DMS153 treated with DMSO at 0.1 percent for 48 hours (cell line): ENCODE results near the gene SPOCK3.
"Not testable (repeated sequence)": the region's sequence is repeated elsewhere in the genome, so short reads cannot be mapped to it uniquely, and the experiment has no call there.

Experiments
- DNase-seq: peaks from one replicate; lab custom pipeline; 2025; ENCODE audit not compliant: unreplicated experiment; lab: John Stamatoyannopoulos, UW

Gene SPOCK3

DNA sequence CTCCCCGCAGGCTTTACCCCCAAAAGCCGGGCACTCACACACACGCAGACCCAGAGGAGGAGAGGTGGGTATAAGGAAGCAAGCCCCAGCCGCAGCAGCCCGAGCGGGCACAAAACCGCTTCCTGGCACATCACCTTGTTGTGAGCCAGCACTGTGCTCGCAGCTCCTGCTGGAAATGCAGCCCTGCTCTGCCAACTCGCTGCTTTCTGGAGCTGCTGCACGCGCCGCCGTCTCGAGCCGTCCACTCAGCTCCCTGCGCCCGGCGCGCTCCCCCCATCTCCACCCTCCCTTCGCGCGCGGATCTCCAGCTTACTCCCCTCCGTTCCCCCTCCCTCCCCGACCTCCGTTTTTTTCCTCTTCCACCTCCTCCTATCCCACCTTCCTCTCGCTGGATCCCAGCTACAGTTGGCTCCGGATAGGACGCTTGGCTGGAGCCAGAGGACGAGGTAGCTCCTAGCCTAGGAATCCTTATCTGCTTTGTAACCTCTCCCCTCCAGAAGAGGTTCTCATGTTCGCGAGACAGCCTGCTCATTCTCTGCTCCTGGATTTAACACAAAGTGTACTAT is at the start of gene SPOCK3:
TSS of gene SPOCK3 (minus strand) at position 179 of the 566 bp plus-strand sequence.
- peak; percentile 18 for DNase-seq

GRCh38 chr4:167282171-167282864 is 48.0 kb upstream of the SPOCK3 start:
- DNase-seq = no peak

DNA sequence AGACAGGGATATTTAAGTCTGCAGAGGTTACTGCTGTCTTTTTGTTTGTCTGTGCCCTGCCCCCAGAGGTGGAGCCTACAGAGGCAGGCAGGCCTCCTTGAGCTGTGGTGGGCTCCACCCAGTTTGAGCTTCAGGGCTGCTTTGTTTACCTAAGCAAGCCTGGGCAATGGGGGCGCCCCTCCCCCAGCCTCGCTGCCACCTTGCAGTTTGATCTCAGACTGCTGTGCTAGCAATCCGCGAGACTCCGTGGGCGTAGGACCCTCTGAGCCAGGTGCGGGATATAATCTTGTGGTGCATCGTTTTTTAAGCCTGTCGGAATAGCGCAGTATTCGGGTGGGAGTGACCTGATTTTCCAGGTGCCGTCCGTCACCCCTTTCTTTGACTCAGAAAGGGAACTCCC is 47.3 kb upstream of the SPOCK3 start:
- DNase-seq = not testable (repeated sequence)

DNA sequence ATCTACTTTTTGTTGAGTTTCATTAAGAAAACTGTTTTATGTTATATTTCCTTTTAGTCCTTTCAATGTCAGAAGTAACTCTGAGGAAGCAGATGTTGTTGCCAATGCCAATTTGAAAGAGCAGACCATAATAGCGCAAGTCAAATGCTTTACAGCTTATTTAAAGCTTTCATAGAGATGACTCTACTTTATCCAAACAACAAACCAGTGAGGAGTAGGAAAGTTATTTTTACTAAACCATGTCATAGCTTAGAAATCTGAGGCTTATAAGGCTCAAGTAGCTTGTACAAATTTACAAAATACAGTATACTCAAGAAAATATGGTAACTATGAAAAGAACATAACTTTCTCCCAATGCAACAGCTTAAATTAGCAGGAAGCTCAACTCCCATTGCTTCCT is 40.1 kb upstream of the SPOCK3 start:
- DNase-seq = no peak

GRCh38 chr4:167265231-167265630 is 30.9 kb upstream of the SPOCK3 start:
- no peak for DNase-seq

- DNase-seq = no peak
These were observed 14.0 kb upstream of the SPOCK3 start for GRCh38 chr4:167248271-167248670.

- DNase-seq = no peak
These were observed 5.3 kb upstream of the SPOCK3 start for GRCh38 chr4:167239627-167240026.

DNA sequence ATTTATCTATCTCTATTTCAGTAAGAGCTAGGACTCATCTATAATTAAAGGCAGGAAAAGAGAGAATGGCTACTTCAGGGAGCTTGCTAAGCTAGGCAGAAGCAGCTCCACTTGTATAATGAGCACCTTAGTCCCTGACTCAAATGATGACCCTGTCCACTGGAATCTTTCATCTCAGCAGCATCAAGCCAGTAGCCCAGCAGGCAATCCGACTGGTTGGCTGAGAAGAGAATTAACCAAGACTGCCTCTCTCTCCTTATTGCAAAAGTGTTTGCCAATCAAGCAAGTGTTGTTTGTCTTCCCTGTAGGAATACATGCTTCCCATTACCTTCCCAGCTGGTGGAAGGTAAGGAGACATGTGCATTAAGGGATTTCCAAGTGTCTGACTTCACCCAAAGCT is 3.9 kb upstream of the SPOCK3 start:
- no peak for DNase-seq

DNA sequence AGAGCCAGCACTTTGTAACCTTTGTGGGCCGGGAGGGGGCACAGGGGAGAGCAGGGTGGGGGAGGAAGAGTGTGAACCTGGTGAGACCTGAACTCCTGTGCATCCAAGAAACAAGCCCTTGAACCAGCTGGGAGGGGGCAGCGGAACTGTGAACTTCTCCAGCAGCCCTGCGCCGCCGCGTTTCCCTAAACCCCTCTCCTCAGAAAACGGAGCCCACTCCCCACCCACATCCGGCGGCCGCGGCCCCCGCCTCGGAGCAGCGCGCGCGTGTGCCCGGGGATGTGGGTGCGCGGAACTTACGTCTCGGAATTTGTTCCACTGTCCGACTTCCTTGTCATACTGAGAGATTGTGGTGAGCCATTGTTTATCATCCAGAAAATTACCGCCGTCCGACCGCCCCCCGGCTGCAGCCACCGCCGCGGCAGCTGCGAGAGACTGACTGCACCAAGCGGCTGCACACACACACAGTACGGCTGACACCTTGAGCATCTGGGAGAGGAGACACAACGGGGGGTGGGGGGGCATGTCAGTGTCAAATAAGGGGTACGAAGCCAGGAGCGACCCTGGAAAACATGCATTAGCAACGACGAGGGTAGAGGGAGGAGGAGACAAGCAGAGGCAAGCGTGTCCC is 494 bp downstream of the SPOCK3 start:
- no peak for DNase-seq

DNA sequence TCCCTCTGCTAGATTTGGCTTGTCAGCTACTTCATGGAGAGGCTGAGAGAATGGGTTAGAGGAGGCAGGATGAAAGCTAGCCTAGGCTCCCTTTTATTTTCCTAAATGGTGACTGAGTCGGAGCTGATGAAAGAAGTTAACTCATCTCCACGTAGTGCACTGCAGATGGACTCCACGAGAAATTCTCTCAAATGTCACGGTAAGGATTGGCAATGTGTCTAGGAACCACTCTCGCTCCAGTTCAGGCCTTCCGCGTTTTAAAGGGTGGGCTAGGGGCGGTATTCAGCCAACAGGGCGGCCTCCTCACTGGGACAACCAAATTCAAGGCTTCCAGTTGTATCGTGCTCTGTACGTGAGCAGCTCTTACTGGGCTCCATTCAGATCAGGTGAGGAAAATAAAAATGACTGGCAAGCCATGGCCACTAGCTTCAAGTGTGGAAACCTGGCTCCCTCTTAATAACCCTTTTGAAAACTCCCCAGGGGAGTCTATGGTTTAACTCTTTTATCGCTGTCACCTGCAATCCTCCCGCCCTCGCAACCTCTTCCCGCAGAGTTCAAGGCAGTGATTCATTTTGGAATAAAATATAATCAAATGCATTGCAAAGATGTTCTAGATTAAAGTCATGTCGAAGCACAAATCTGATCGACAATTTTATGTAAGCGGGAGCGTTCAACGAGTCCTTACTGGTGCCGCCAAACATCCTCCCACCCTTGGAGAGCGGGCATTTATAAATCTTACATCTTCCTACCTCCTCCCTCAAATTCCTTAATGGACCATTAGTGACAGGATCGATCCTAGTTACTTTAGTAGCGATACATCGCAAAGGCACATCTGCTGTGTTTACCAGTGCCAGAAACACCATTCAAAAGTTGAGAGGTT is 1.2 kb downstream of the SPOCK3 start:
- no peak for DNase-seq

- no peak for DNase-seq
These were observed 3.5 kb downstream of the SPOCK3 start for GRCh38 chr4:167230744-167231143.

GRCh38 chr4:167222099-167222498 is 12.2 kb downstream of the SPOCK3 start:
- no peak for DNase-seq

DNA sequence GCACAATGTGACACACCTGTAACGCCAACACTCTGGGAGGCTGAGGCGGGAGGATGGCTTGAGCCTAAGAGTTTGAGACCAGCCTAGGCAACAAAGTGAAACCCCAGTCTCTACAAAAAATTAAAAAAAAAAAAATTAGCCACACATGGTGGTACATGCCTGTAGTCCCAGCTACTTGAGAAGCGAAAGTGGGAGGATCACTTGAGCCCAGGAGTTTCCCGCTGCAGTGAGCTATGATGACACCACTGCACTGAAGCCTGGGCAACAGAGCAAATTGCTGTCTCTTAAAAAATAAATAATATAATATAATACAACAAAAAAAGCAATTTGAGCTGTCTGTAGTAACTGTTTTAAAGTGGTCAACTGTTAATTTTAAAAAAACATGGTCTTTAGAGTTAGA is 13.2 kb downstream of the SPOCK3 start:
- no peak for DNase-seq

DNA sequence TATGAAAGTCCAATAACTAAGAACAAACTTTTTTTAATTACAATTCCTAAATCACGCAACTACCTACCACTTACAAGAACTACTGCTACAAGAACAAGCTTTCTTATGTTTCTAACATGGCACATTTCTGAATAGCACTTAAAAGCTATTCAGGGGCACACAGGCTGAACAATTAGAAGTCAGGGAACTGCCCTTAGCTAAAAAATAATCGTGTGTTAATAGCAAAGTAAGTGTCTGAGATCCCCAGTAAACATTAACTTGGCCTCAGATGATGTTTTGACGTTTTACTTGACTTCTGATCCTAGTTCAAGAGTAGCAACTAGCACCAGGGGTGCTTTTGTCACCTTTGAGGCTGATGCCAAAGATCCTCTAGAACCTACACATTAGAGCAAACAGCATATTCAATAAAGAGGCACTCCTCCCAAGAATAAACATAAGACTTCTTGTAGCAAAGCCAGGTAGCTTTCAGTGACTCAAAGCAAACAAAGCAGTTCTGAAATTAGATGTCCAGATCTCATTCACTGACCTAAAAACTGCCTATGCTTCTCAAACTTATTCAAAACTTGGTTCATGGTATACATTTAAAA is 16.2 kb downstream of the SPOCK3 start:
- no peak for DNase-seq

- DNase-seq = no peak
These were observed 17.5 kb downstream of the SPOCK3 start for GRCh38 chr4:167216783-167217182.

DNA sequence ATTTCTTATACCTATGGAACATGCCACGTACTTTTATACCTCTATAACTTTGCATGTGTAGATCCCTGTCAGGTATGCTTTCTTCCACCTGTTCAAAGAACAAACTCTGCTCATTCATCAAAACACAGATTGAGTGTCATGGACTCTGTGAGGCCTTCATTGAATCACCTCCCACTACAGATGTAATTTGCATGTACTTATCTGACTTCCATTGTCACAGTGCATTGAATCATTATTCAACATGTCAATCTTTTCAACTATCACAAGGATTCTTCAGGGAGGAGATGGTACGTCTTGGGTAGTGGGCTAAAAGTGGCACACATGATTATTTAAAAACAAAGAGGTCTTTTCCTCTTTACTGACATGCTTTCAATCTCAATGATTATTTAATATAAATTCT is 24.1 kb downstream of the SPOCK3 start:
- DNase-seq = no peak

- DNase-seq = no peak
These were observed 37.8 kb downstream of the SPOCK3 start for GRCh38 chr4:167196344-167197012.

- no peak for DNase-seq
These were observed 43.9 kb downstream of the SPOCK3 start for GRCh38 chr4:167190379-167190778.

DNA sequence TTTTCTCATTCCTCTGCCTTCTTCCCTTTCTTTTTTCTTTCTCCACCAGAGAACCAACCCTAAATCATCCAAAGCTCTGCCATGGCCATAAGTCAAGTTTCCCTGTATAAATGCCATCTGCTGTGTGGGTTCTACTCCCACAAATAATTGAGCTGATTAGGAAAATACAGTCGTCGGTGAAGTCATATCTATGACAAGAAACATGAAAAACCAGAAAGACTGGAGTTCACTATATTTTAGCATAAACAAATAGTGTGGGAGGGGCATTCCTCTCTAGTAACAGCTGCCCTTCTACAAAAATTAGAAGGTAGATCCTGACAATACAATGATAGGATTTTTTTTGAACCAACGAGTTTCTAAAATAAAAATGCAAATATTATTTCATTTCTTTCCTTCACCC is 48.8 kb downstream of the SPOCK3 start:
- no peak for DNase-seq

DNA sequence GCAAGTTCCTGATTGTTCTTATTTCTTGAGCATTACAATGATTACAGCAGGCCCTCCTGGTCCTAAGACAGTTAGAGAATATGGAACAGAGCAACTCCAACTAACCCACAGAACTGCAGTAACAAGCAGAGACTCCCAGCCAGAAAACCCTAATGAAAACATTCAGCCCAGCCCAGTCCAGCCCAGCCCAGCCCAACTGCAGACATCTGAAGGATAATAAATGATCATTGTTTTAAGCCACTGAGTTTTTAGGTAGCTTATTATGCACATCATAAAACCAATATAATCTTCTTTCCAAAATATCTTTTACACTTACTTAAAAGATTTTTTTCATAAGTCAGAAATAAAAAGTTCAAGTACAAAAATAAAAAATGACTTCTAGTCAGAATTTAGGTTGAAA is 51.3 kb downstream of the SPOCK3 start:
- DNase-seq = no peak

DNA sequence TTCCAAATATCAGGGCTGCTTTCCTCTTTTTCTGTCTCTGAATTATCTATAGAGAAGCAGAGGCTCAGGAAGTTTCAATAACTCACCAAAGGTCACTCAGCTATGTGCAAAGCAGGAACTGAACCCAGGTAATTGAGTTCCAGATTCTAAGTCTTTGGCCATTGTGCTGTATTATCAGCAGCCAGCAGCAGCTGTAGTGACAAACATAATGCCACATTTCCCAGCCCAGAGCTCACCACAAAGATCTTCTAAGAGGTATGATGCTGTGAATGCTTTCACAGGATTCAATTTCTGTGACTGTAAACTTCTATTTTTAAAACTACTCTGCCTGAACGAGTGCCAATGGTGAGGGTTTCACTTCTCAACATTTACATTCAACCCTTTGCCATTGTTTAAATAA is 56.4 kb downstream of the SPOCK3 start:
- DNase-seq = no peak
